BJ (cell line): ENCODE measurements around the gene RFTN1. TPM values are rescaled to one million over a fixed set of nuclear protein-coding genes. Genes with fewer than 3 reads are reported as not detected.

Experiments used
- CTCF ChIA-PET: fragments of 350-600 bp; formaldehyde crosslinking; extraction: SDS; loops from one replicate; lab custom pipeline; 2021; ENCODE audit warnings: antibody characterized with exemption, inconsistent platforms; lab: Yijun Ruan, JAX
- POLR2A ChIA-PET: fragments of 300-600 bp; sonication (Branson Sonifier 250); formaldehyde crosslinking; extraction: SDS; loops from one replicate; lab custom pipeline; 2021; ENCODE audit warnings: antibody characterized with exemption; lab: Charles Lee
- DNase-seq: peaks from one replicate; pipeline ENCODE4 v3.0.0-alpha.2; 2011; ENCODE audit warnings: low read depth
- H3K27me3 ChIP-seq: 2 replicates; pipeline ENCODE4 v1.6.0; 2011; ENCODE audit warnings: low read length; ENCODE audit not compliant: control insufficient read depth, insufficient read depth
- H3K36me3 ChIP-seq: 2 replicates; pipeline ENCODE4 v1.5.1; 2011; ENCODE audit warnings: low read length; ENCODE audit not compliant: control insufficient read depth, insufficient read depth
- H3K4me3 ChIP-seq: 2 replicates; pipeline ENCODE4 v1.5.1; 2011; ENCODE audit warnings: low read depth, mild to moderate bottlenecking, control low read depth, low read length
- CTCF ChIP-seq: IDR thresholded peaks from 2 replicates; pipeline ENCODE4 v1.5.1; 2011; ENCODE audit warnings: low read depth, mild to moderate bottlenecking, control low read depth, inconsistent platforms, low read length, moderate library complexity; ENCODE audit not compliant: insufficient read depth
- polyA plus RNA-seq: library from polyadenylated mRNA; depleted of rRNA; stranded (reverse); fragments of >200 nt; gene quantifications from 2 replicates; pipeline ENCODE4 v1.2.3, GENCODE V29; 2011; rRNA removed

Gene RFTN1
- polyA plus RNA-seq, 1 experiment: 49.0 TPM

- Histone ChIP-seq H3K27me3 (no peaks in the 10 kb centered on the region), H3K4me3 (no peak overlapping the region), H3K36me3 (peaks cover 1% of the 10 kb centered on the region; the same call in 1 of the 2 replicates)
- no peak for TF ChIP-seq CTCF
- ChIA-PET CTCF (interaction anchor here (1.9 to 3.9 kb wide), 3 partner anchors 24 to 285 kb away, joined by 4 to 41 read pairs (median 16); no protein-coding TSS in a partner anchor), POLR2A (no interaction called here)
- no peak for DNase-seq
These were observed 246.8 kb downstream of the RFTN1 start for GRCh38 chr3:16266714-16267113.

Other genes starting within 250 kb of the RFTN1 start
- 11.4 and 18.2 TPM in 2 replicates for gene DPH3, start 248.8 kb downstream of the RFTN1 start, polyA plus RNA-seq
- 8.9 and 11.4 TPM in 2 replicates for gene OXNAD1, start 248.5 kb downstream of the RFTN1 start, polyA plus RNA-seq
- gene DAZL, start 91.7 kb upstream of the RFTN1 start, polyA plus RNA-seq: not detected in 2 replicates